ENCODE measurements around the gene FBXW5. TPM values are rescaled to one million over a fixed set of nuclear protein-coding genes. Genes with fewer than 3 reads are reported as not detected.

The FBXW5 gene
- total RNA-seq, result 10 to 100 TPM; 52.0 to 91.5 TPM
- polyA plus RNA-seq (ENCODE audit: insufficient read length in 2 of 2), result 100 to 1,000 TPM; 103 to 107 TPM
- long read RNA-seq, donor 1, transcript FBXW5-201 (9 exons, 2,274 nt), result major isoform, 12 of 4,625 reads
- long read RNA-seq, donor 1, partial matches to known transcripts, result 4,162 of 4,625 reads
- long read RNA-seq, donor 1, other reads (novel, unspliced or antisense), result 449 of 4,625 reads
- long read RNA-seq, donor 2, transcript FBXW5-201 (9 exons, 2,274 nt), result major isoform, 7 of 7 reads
- long read RNA-seq, donor 2, partial matches to known transcripts, result 0 of 7 reads
- long read RNA-seq, donor 2, other reads (novel, unspliced or antisense), result 0 of 7 reads
- long read RNA-seq, donor 3, transcript FBXW5-201 (9 exons, 2,274 nt), result major isoform, 6 of 6 reads
- long read RNA-seq, donor 3, partial matches to known transcripts, result 0 of 6 reads
- long read RNA-seq, donor 3, other reads (novel, unspliced or antisense), result 0 of 6 reads
- long read RNA-seq, donor 4, transcript FBXW5-201 (9 exons, 2,274 nt), result major isoform, 12 of 15 reads
- long read RNA-seq, donor 4, partial matches to known transcripts, result 0 of 15 reads
- long read RNA-seq, donor 4, other reads (novel, unspliced or antisense), result 0 of 15 reads

- WGBS (ENCODE audit: insufficient coverage), result 5% methylated on average over 74 of the region's 74 CpGs
- H3K36me3 ChIP-seq (ENCODE audit: control insufficient read depth, insufficient read depth, low read length), result peaks cover 42% of the 10 kb centered on the region
- H3K4me3 ChIP-seq (ENCODE audit: low read depth, low read length), result peak within 1 kb of the TSS; percentile 78
- H3K4me1 ChIP-seq (ENCODE audit: control insufficient read depth, insufficient read depth, low read length), result peaks cover 52% of the 10 kb centered on the region
- no peaks in the 10 kb centered on the region for H3K27me3 ChIP-seq (ENCODE audit: control insufficient read depth, insufficient read depth, low read length)
- H3K27ac ChIP-seq (ENCODE audit: low read depth, low read length), result no peak within 1 kb of the TSS
- DNase-seq (ENCODE audit: low read depth in 4 of 6, low spot score in 6 of 6), result peak; percentile 83 to 98 (median 94)
- H3K9me3 ChIP-seq (ENCODE audit: control insufficient read depth, insufficient read depth, low read length), result no peaks in the 10 kb centered on the region
Measured at GRCh38 chr9:136944519-136945332, at the start of gene FBXW5, which contains the start of gene C8G. Gene FBXW5, minus strand, starts transcription at chr9:136944738. Its CDS starts 655 bp downstream, at chr9:136944083. Gene C8G, plus strand, starts transcription at chr9:136945243. Its CDS starts 78 bp downstream, at chr9:136945321.

- Histone ChIP-seq H3K27ac (ENCODE audit: low read depth, low read length) (no peak overlapping the region), H3K27me3 (ENCODE audit: control insufficient read depth, insufficient read depth, low read length) (peaks cover 17% of the 10 kb centered on the region), H3K36me3 (ENCODE audit: control insufficient read depth, insufficient read depth, low read length) (peaks cover 36% of the 10 kb centered on the region), H3K4me1 (ENCODE audit: control insufficient read depth, insufficient read depth, low read length) (peaks cover 52% of the 10 kb centered on the region), H3K4me3 (ENCODE audit: low read depth, low read length) (peak overlapping the region; percentile 65), H3K9me3 (ENCODE audit: control insufficient read depth, insufficient read depth, low read length) (no peaks in the 10 kb centered on the region)
- WGBS (ENCODE audit: insufficient coverage), result 33% methylated on average over 18 of the region's 18 CpGs
- DNase-seq (ENCODE audit: low read depth in 4 of 6, low spot score in 6 of 6), result no peak
Measured at GRCh38 chr9:136992819-136993369, 48.4 kb upstream of the FBXW5 start.

- Histone ChIP-seq H3K4me1 (ENCODE audit: control insufficient read depth, insufficient read depth, low read length) (peaks cover 45% of the 10 kb centered on the region), H3K4me3 (ENCODE audit: low read depth, low read length) (peak within 1 kb of the TSS; percentile 65), H3K27ac (ENCODE audit: low read depth, low read length) (no peak within 1 kb of the TSS), H3K27me3 (ENCODE audit: control insufficient read depth, insufficient read depth, low read length) (peaks cover 14% of the 10 kb centered on the region), H3K9me3 (ENCODE audit: control insufficient read depth, insufficient read depth, low read length) (no peaks in the 10 kb centered on the region), H3K36me3 (ENCODE audit: control insufficient read depth, insufficient read depth, low read length) (peaks cover 36% of the 10 kb centered on the region)
- DNase-seq (ENCODE audit: low read depth in 4 of 6, low spot score in 6 of 6), result peak in 5 of 6 donors; percentile 73 to 97 (median 79)
- under 1% methylated on average over 75 of the region's 92 CpGs for WGBS (ENCODE audit: insufficient coverage)
Measured at GRCh38 chr9:136991993-136992818, 47.7 kb upstream of the FBXW5 start, which contains the start of gene PAXX. Gene PAXX, plus strand, starts transcription at chr9:136992422. Its CDS starts 22 bp downstream, at chr9:136992444.

GRCh38 chr9:136990242-136990911 lies 45.8 kb upstream of the FBXW5 start:
- DNase-seq (ENCODE audit: low read depth in 4 of 6, low spot score in 6 of 6), result no peak
- Histone ChIP-seq H3K36me3 (ENCODE audit: control insufficient read depth, insufficient read depth, low read length) (peaks cover 24% of the 10 kb centered on the region), H3K27ac (ENCODE audit: low read depth, low read length) (no peak overlapping the region), H3K4me1 (ENCODE audit: control insufficient read depth, insufficient read depth, low read length) (peaks cover 30% of the 10 kb centered on the region), H3K9me3 (ENCODE audit: control insufficient read depth, insufficient read depth, low read length) (no peaks in the 10 kb centered on the region), H3K27me3 (ENCODE audit: control insufficient read depth, insufficient read depth, low read length) (peaks cover 19% of the 10 kb centered on the region), H3K4me3 (ENCODE audit: low read depth, low read length) (no peak overlapping the region)
- 64% methylated on average over 8 of the region's 10 CpGs for WGBS (ENCODE audit: insufficient coverage)

GRCh38 chr9:136988872-136989271 lies 44.3 kb upstream of the FBXW5 start:
- peaks cover 34% of the 10 kb centered on the region for H3K4me1 ChIP-seq (ENCODE audit: control insufficient read depth, insufficient read depth, low read length)
- H3K27ac ChIP-seq (ENCODE audit: low read depth, low read length), result no peak overlapping the region
- no peak for DNase-seq (ENCODE audit: low read depth in 4 of 6, low spot score in 6 of 6)
- peaks cover 32% of the 10 kb centered on the region for H3K27me3 ChIP-seq (ENCODE audit: control insufficient read depth, insufficient read depth, low read length)
- WGBS (ENCODE audit: insufficient coverage), result 93% methylated on average over 4 of the region's 4 CpGs
- H3K36me3 ChIP-seq (ENCODE audit: control insufficient read depth, insufficient read depth, low read length), result peaks cover 10% of the 10 kb centered on the region
- no peak overlapping the region for H3K4me3 ChIP-seq (ENCODE audit: low read depth, low read length)
- no peaks in the 10 kb centered on the region for H3K9me3 ChIP-seq (ENCODE audit: control insufficient read depth, insufficient read depth, low read length)

- no peak overlapping the region for H3K4me3 ChIP-seq (ENCODE audit: low read depth, low read length)
- H3K27ac ChIP-seq (ENCODE audit: low read depth, low read length), result no peak overlapping the region
- WGBS (ENCODE audit: insufficient coverage), result 7% methylated on average over 33 of the region's 33 CpGs
- no peaks in the 10 kb centered on the region for H3K36me3 ChIP-seq (ENCODE audit: control insufficient read depth, insufficient read depth, low read length)
- no peaks in the 10 kb centered on the region for H3K9me3 ChIP-seq (ENCODE audit: control insufficient read depth, insufficient read depth, low read length)
- H3K4me1 ChIP-seq (ENCODE audit: control insufficient read depth, insufficient read depth, low read length), result peaks cover 17% of the 10 kb centered on the region
- peaks cover 37% of the 10 kb centered on the region for H3K27me3 ChIP-seq (ENCODE audit: control insufficient read depth, insufficient read depth, low read length)
- no peak for DNase-seq (ENCODE audit: low read depth in 4 of 6, low spot score in 6 of 6)
Measured at GRCh38 chr9:136985853-136986252, 41.3 kb upstream of the FBXW5 start.

GRCh38 chr9:136985027-136985602 lies 40.6 kb upstream of the FBXW5 start:
- no peak overlapping the region for H3K4me3 ChIP-seq (ENCODE audit: low read depth, low read length)
- 1% methylated on average over 48 of the region's 48 CpGs for WGBS (ENCODE audit: insufficient coverage)
- no peak for DNase-seq (ENCODE audit: low read depth in 4 of 6, low spot score in 6 of 6)

GRCh38 chr9:136984464-136985026 lies 40.0 kb upstream of the FBXW5 start:
- no peaks in the 10 kb centered on the region for H3K9me3 ChIP-seq (ENCODE audit: control insufficient read depth, insufficient read depth, low read length)
- DNase-seq (ENCODE audit: low read depth in 4 of 6, low spot score in 6 of 6), result no peak
- no peak overlapping the region for H3K4me3 ChIP-seq (ENCODE audit: low read depth, low read length)
- H3K27ac ChIP-seq (ENCODE audit: low read depth, low read length), result no peak overlapping the region
- peaks cover 37% of the 10 kb centered on the region for H3K27me3 ChIP-seq (ENCODE audit: control insufficient read depth, insufficient read depth, low read length)
- peaks cover 26% of the 10 kb centered on the region for H3K4me1 ChIP-seq (ENCODE audit: control insufficient read depth, insufficient read depth, low read length)
- 28% methylated on average over 26 of the region's 29 CpGs for WGBS (ENCODE audit: insufficient coverage)
- H3K36me3 ChIP-seq (ENCODE audit: control insufficient read depth, insufficient read depth, low read length), result no peaks in the 10 kb centered on the region

More at GRCh38 chr9:136985027-136985602, 40.6 kb upstream of the FBXW5 start:
- no peaks in the 10 kb centered on the region for H3K9me3 ChIP-seq (ENCODE audit: control insufficient read depth, insufficient read depth, low read length)
- H3K27ac ChIP-seq (ENCODE audit: low read depth, low read length), result no peak overlapping the region
- peaks cover 37% of the 10 kb centered on the region for H3K27me3 ChIP-seq (ENCODE audit: control insufficient read depth, insufficient read depth, low read length)
- peaks cover 21% of the 10 kb centered on the region for H3K4me1 ChIP-seq (ENCODE audit: control insufficient read depth, insufficient read depth, low read length)
- no peaks in the 10 kb centered on the region for H3K36me3 ChIP-seq (ENCODE audit: control insufficient read depth, insufficient read depth, low read length)

Data from spinal cord (tissue), 10 donors.